Common myeloid progenitor, CD34-positive (primary cell): Measurements from ENCODE around the gene SGF29.

ENCODE experiments used
- CTCF ChIA-PET: fragments of 350-600 bp; sonication (Branson Sonifier 250); formaldehyde crosslinking; loops from one replicate; lab custom pipeline; 2021; ENCODE audit warnings: antibody characterized with exemption; lab: Charles Lee
- POLR2A ChIA-PET: fragments of 350-600 bp; sonication (Branson Sonifier 250); formaldehyde crosslinking; loops from one replicate; lab custom pipeline; 2021; ENCODE audit warnings: antibody characterized with exemption; lab: Charles Lee
- DNase-seq, 3 donors: peaks; one replicate each; pipeline versions ENCODE4 v3.0.0 to v3.0.0-alpha.2; 2013
- H3K27ac ChIP-seq, 2 experiments: 1 replicate in 1 of 2; 2 replicates in 1 of 2; pipeline ENCODE4 v1.7.0; 2013; ENCODE audit warnings: inconsistent platforms in 2 of 2, low read length in 2 of 2, mild to moderate bottlenecking in 2 of 2, low read depth in 1 of 2, moderate library complexity in 1 of 2; ENCODE audit not compliant: severe bottlenecking in 2 of 2, insufficient read depth in 1 of 2, poor library complexity in 1 of 2
- H3K27me3 ChIP-seq, 5 experiments: replicated peaks in 2 of 5; 1 replicate in 3 of 5; 2 replicates in 2 of 5; pipeline versions ENCODE4 v1.6.1 to v1.7.0; 2013; ENCODE audit warnings: low read length in 4 of 5, mild to moderate bottlenecking in 2 of 5, moderate library complexity in 2 of 5, inconsistent platforms in 1 of 5; ENCODE audit not compliant: insufficient read depth in 5 of 5, control insufficient read depth in 4 of 5
- H3K36me3 ChIP-seq, 4 experiments: 1 replicate in 2 of 4; 2 replicates in 2 of 4; pipeline versions ENCODE4 v1.6.1 to v1.7.0; 2013; ENCODE audit warnings: low read length in 3 of 4, control low read depth in 1 of 4, mild to moderate bottlenecking in 1 of 4; ENCODE audit not compliant: control insufficient read depth in 4 of 4, insufficient read depth in 4 of 4
- H3K4me1 ChIP-seq, 4 experiments: 1 replicate in 3 of 4; 2 replicates in 1 of 4; pipeline versions ENCODE4 v1.6.1 to v1.7.1; 2013; ENCODE audit warnings: low read length in 3 of 4, mild to moderate bottlenecking in 3 of 4, control low read depth in 1 of 4, inconsistent platforms in 1 of 4, moderate library complexity in 1 of 4; ENCODE audit not compliant: control insufficient read depth in 4 of 4, insufficient read depth in 4 of 4; ENCODE audit errors: control extremely low read depth in 1 of 4
- H3K4me3 ChIP-seq, 7 experiments: 1 replicate in 4 of 7; 2 replicates in 3 of 7; pipeline versions ENCODE4 v1.5.1 to v1.7.0; 2013; ENCODE audit warnings: mild to moderate bottlenecking in 7 of 7, low read length in 6 of 7, moderate library complexity in 6 of 7, inconsistent platforms in 2 of 7, low read depth in 2 of 7, control low read depth in 1 of 7; ENCODE audit not compliant: insufficient read depth in 4 of 7, control insufficient read depth in 1 of 7; ENCODE audit errors: extremely low read depth in 1 of 7
- H3K9me3 ChIP-seq, 5 experiments: 1 replicate in 4 of 5; 2 replicates in 1 of 5; pipeline versions ENCODE4 v1.6.1 to v1.7.1; 2013; ENCODE audit warnings: low read length in 4 of 5, mild to moderate bottlenecking in 2 of 5, inconsistent platforms in 1 of 5, low read depth in 1 of 5, moderate library complexity in 1 of 5; ENCODE audit not compliant: control insufficient read depth in 4 of 5, insufficient read depth in 2 of 5; ENCODE audit errors: control extremely low read depth in 1 of 5
- WGBS: methylation state at CpG from one replicate; pipeline ENCODE4 v1.1.5; 2013; ENCODE audit not compliant: insufficient coverage; 5-methylcytosine and 5-hydroxymethylcytosine counted together

SGF29 gene

DNA sequence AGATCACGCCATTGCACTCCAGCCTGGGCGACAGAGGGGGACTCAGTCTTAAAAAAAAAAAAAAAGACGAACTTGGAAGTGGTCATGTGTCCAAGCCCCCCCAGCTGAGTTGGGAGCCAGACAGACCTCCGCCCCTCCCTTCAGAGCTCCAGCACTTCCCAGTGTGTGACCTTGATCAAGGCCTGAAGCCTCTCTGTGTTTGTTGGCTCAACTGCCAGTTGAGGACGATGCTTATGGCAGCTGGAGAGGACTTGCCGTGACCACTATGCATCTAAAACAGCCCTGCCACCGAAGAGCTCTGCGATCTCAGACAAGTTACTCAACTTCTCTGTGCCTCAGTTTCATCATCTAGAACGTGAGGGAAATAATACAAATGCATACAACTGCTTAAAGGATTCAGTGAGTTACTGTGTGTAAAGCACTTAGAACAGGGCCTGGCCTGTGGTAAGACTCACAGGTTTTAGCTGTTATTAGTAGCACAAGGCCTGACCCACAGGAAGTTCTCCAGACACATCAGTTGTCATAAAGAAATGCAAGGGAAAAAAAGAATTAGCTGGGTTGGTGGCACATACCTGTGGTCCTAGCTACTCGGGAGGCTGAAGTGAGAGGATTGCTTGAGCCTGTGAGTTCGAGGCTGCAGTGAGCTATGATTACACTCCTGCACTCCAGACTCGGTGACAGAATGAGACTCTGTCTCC lies 40.1 kb upstream of the SGF29 start:
- 98% methylated on average over 10 of the region's 12 CpGs for WGBS
- no peaks in the 10 kb centered on the region for H3K27me3 ChIP-seq
- H3K4me1 ChIP-seq, result no peaks in the 10 kb centered on the region
- H3K27ac ChIP-seq, result no peak overlapping the region
- no peaks in the 10 kb centered on the region for H3K9me3 ChIP-seq
- DNase-seq, result no peak
- POLR2A ChIA-PET, result no interaction called here
- H3K4me3 ChIP-seq, result no peak overlapping the region
- H3K36me3 ChIP-seq, result no peaks in the 10 kb centered on the region
- CTCF ChIA-PET, result no interaction called here

DNA sequence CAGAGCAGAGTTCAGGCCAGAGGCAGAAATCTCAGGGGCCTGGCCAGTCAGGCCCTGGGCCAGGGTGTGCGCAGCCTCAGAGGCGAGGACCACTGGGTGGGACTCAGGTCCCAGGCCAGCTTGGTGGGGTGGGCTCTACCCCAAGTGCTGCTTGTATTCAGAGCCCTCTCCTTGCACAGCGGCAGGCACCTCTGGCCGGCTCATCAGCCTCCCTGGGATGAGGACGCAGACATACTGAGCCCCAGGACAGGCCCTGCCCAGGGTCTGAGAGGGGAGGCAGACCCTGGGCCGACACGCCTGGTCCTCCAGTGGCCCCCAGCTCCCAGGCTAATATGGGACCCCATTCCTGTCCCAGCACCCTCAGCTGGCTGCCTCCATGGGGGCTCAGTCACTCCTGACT lies 39.5 kb upstream of the SGF29 start:
- Histone ChIP-seq H3K4me1 (no peaks in the 10 kb centered on the region), H3K36me3 (no peaks in the 10 kb centered on the region), H3K27ac (no peak overlapping the region), H3K4me3 (no peak overlapping the region), H3K27me3 (no peaks in the 10 kb centered on the region), H3K9me3 (no peaks in the 10 kb centered on the region)
- no peak for DNase-seq
- WGBS, result 92% methylated on average over 7 of the region's 7 CpGs
- POLR2A ChIA-PET, result no interaction called here
- CTCF ChIA-PET, result no interaction called here

GRCh38 chr16:28520672-28521071 lies 33.0 kb upstream of the SGF29 start:
- POLR2A ChIA-PET, result no interaction called here
- WGBS, result 97% methylated on average over 6 of the region's 7 CpGs
- no peaks in the 10 kb centered on the region for H3K4me1 ChIP-seq
- no peak overlapping the region for H3K27ac ChIP-seq
- no peak for DNase-seq
- CTCF ChIA-PET, result interaction anchor here (0.9 to 1.2 kb wide), 2 partner anchors 10 to 17 kb away, joined by 4 to 5 read pairs; no protein-coding TSS in a partner anchor
- no peaks in the 10 kb centered on the region for H3K36me3 ChIP-seq
- H3K27me3 ChIP-seq, result no peaks in the 10 kb centered on the region
- no peaks in the 10 kb centered on the region for H3K9me3 ChIP-seq
- no peak overlapping the region for H3K4me3 ChIP-seq

GRCh38 chr16:28521436-28521835 lies 32.3 kb upstream of the SGF29 start:
- ChIA-PET POLR2A (interaction anchor here (0.6 kb wide), 1 partner anchor 10 kb away, joined by 3 read pairs; no protein-coding TSS in a partner anchor), CTCF (interaction anchor here (1.2 kb wide), 1 partner anchor 18 kb away, joined by 4 read pairs; no protein-coding TSS in a partner anchor)
- Histone ChIP-seq H3K9me3 (no peaks in the 10 kb centered on the region), H3K36me3 (no peaks in the 10 kb centered on the region), H3K27me3 (no peaks in the 10 kb centered on the region), H3K4me1 (no peaks in the 10 kb centered on the region), H3K4me3 (no peak overlapping the region), H3K27ac (no peak overlapping the region)
- 100% methylated on average over 6 of the region's 6 CpGs for WGBS
- DNase-seq, result no peak

DNA sequence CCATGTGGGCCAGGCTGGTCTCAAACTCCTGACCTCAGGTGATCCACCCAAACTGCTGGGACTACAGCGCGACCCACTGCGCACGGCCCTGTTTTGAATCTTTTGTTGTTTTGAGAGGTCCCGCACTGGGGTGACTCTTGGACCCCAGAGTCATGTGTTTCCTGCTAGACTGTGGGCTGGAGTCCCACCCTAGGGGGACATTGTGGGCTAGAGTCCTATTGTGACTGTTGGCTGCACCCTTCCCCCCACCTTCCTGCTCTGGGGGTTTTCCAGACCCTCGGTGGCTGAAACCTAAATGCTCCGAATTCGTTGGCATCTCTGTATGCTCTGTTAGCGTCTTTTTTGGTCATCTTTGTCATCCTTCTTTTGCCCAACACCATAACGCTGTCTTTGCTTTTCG lies 30.9 kb upstream of the SGF29 start:
- no peak overlapping the region for H3K27ac ChIP-seq
- no peaks in the 10 kb centered on the region for H3K27me3 ChIP-seq
- H3K9me3 ChIP-seq, result no peaks in the 10 kb centered on the region
- H3K36me3 ChIP-seq, result no peaks in the 10 kb centered on the region
- 81% methylated on average over 6 of the region's 11 CpGs for WGBS
- POLR2A ChIA-PET, result no interaction called here
- CTCF ChIA-PET, result no interaction called here
- DNase-seq, result no peak
- no peaks in the 10 kb centered on the region for H3K4me1 ChIP-seq
- H3K4me3 ChIP-seq, result no peak overlapping the region

GRCh38 chr16:28524681-28525171 lies 29.0 kb upstream of the SGF29 start:
- H3K27me3 ChIP-seq, result no peaks in the 10 kb centered on the region
- ChIA-PET POLR2A (no interaction called here), CTCF (interaction anchor here (1.7 kb wide), 1 partner anchor 16 kb away, joined by 4 read pairs; no protein-coding TSS in a partner anchor)
- H3K4me3 ChIP-seq, result no peak overlapping the region
- H3K36me3 ChIP-seq, result no peaks in the 10 kb centered on the region
- DNase-seq, result peak in 2 of 3 donors; percentile 23 to 41
- H3K27ac ChIP-seq, result no peak overlapping the region
- WGBS, result 93% methylated on average over 6 of the region's 6 CpGs
- H3K4me1 ChIP-seq, result no peaks in the 10 kb centered on the region
- no peaks in the 10 kb centered on the region for H3K9me3 ChIP-seq

- H3K9me3 ChIP-seq, result no peaks in the 10 kb centered on the region
- no peak overlapping the region for H3K4me3 ChIP-seq
- ChIA-PET CTCF (no interaction called here), POLR2A (no interaction called here)
- no peaks in the 10 kb centered on the region for H3K27me3 ChIP-seq
- no peak overlapping the region for H3K27ac ChIP-seq
- no peaks in the 10 kb centered on the region for H3K36me3 ChIP-seq
- 87% methylated on average over 3 of the region's 11 CpGs for WGBS
- no peak for DNase-seq
- H3K4me1 ChIP-seq, result no peaks in the 10 kb centered on the region
Measured at GRCh38 chr16:28526201-28527099, 27.3 kb upstream of the SGF29 start.
